HCT116 (cell line): ENCODE results near the gene GPAM. TPM values are rescaled to one million over a fixed set of nuclear protein-coding genes. Genes with fewer than 3 reads are reported as not detected.

Source experiments
- ATAC-seq: fragments of 200-7000 bp; cut with Tn5 transposase; 2 replicates; pipeline ENCODE4 v1.9.1; 2020; ENCODE audit warnings: mild to moderate bottlenecking, moderate library complexity
- BruUV-seq: library from RNA; stranded (reverse); fragments of 400-500 nt; replicated peaks from 2 replicates; lab custom pipeline; 2021; lab: Mats Ljungman, UMichigan
- CTCF ChIA-PET: fragments of 300-600 bp; sonication (Branson Sonifier 250); formaldehyde crosslinking; loops from one replicate; lab custom pipeline; 2021; ENCODE audit warnings: antibody characterized with exemption; lab: Charles Lee
- POLR2A ChIA-PET: fragments of 300-600, 350-600 bp; sonication (Branson Sonifier 250); formaldehyde crosslinking; loops from one replicate; lab custom pipeline; 2021; ENCODE audit warnings: antibody characterized with exemption; lab: Charles Lee
- RAD21 ChIA-PET, 2 experiments: fragments of 300-600 bp; sonication (Branson Sonifier 250); formaldehyde crosslinking; loops; one replicate each; lab custom pipeline; 2023; ENCODE audit warnings: low total read pairs in 2 of 2; ENCODE audit not compliant: uncharacterized antibody in 2 of 2, unreplicated experiment in 2 of 2, low non-redundant PET in 1 of 2; lab: Charles Lee
- DNase-seq: peaks from one replicate; pipeline ENCODE4 v3.0.0-alpha.2; 2010; ENCODE audit warnings: low read depth, low spot score
- H2AFZ ChIP-seq: fragments of 200-600 bp; shearing (Covaris generic), sonication (generic); 2 replicates; pipeline ENCODE4 v1.6.1; 2017; ENCODE audit warnings: low read depth, mixed run types, mixed read lengths, antibody characterized with exemption, low read length; ENCODE audit not compliant: poor library complexity, severe bottlenecking
- H3K27ac ChIP-seq: 2 replicates; pipeline ENCODE4 v1.5.1; 2012; ENCODE audit warnings: low read depth, low read length
- H3K27me3 ChIP-seq: fragments of 200-600 bp; sonication (generic); 2 replicates; pipeline ENCODE4 v1.6.1; 2016; ENCODE audit warnings: mixed run types, low read length, mixed read lengths; ENCODE audit not compliant: insufficient read depth
- H3K36me3 ChIP-seq, 2 experiments: fragments of 200-500 bp in 1 of 2; fragments of 200-600 bp in 1 of 2; sonication (Bioruptor generic) in 1 of 2; sonication (generic) in 1 of 2; 2 replicates each; pipeline versions ENCODE4 v1.5.1 to v1.6.1; 2014 to 2016; ENCODE audit warnings: low read length in 2 of 2, inconsistent platforms in 1 of 2, mixed read lengths in 1 of 2, mixed run types in 1 of 2; ENCODE audit not compliant: insufficient read depth in 2 of 2, control insufficient read depth in 1 of 2
- H3K4me1 ChIP-seq, 2 experiments: fragments of 200-600 bp in 1 of 2; sonication (generic) in 1 of 2; 2 replicates each; pipeline versions ENCODE4 v1.5.1 to v1.6.1; 2012 to 2017; ENCODE audit warnings: low read length in 2 of 2, inconsistent platforms in 1 of 2, mild to moderate bottlenecking in 1 of 2, mixed read lengths in 1 of 2, mixed run types in 1 of 2, moderate library complexity in 1 of 2; ENCODE audit not compliant: insufficient read depth in 2 of 2, control insufficient read depth in 1 of 2
- H3K4me2 ChIP-seq: fragments of 200-600 bp; sonication (generic); 2 replicates; pipeline ENCODE4 v1.6.1; 2017; ENCODE audit warnings: mixed run types, low read length, mixed read lengths
- H3K4me3 ChIP-seq, 2 experiments: fragments of 200-600 bp in 1 of 2; sonication (generic) in 1 of 2; replicated peaks in 1 of 2; 2 replicates each; pipeline ENCODE4 v1.5.1; 2011 to 2016; ENCODE audit warnings: low read length in 2 of 2, control low read depth in 1 of 2, low read depth in 1 of 2, mild to moderate bottlenecking in 1 of 2, mixed read lengths in 1 of 2, mixed run types in 1 of 2
- H3K79me2 ChIP-seq: fragments of 200-600 bp; sonication (generic); 2 replicates; pipeline ENCODE4 v1.6.1; 2017; ENCODE audit warnings: mild to moderate bottlenecking, mixed run types, low read length, moderate library complexity, mixed read lengths; ENCODE audit not compliant: insufficient read depth
- H3K9ac ChIP-seq: fragments of 200-600 bp; sonication (generic); 2 replicates; pipeline ENCODE4 v1.6.1; 2016; ENCODE audit warnings: low read length, mixed read lengths
- H3K9me2 ChIP-seq: fragments of 200-600 bp; sonication (generic), shearing (Covaris generic); 2 replicates; pipeline ENCODE4 v1.6.1; 2017; ENCODE audit warnings: mixed run types, mild to moderate bottlenecking, moderate library complexity; ENCODE audit not compliant: insufficient read depth
- H3K9me3 ChIP-seq, 2 experiments: fragments of 200-500 bp in 1 of 2; fragments of 200-600 bp in 1 of 2; sonication (Bioruptor generic) in 1 of 2; sonication (generic) in 1 of 2; 2 replicates each; pipeline ENCODE4 v1.6.1; 2014 to 2017; ENCODE audit warnings: low read length in 2 of 2, mixed read lengths in 2 of 2, inconsistent platforms in 1 of 2, low read depth in 1 of 2, mild to moderate bottlenecking in 1 of 2, mixed run types in 1 of 2, moderate library complexity in 1 of 2; ENCODE audit not compliant: control insufficient read depth in 1 of 2, insufficient read depth in 1 of 2
- H4K20me1 ChIP-seq: fragments of 200-600 bp; sonication (generic), shearing (Covaris generic); 2 replicates; pipeline ENCODE4 v1.6.1; 2017; ENCODE audit warnings: mixed run types, mild to moderate bottlenecking, moderate library complexity; ENCODE audit not compliant: insufficient read depth
- ATF3 ChIP-seq: IDR thresholded peaks from 2 replicates; pipeline ENCODE4 v1.6.1; 2012
- CTCF ChIP-seq, 3 experiments: fragments of 200-600 bp in 1 of 3; sonication (generic) in 1 of 3; IDR thresholded peaks in 2 of 3; conservative IDR thresholded peaks in 1 of 3; 2 replicates each; pipeline ENCODE4 v1.5.1; 2012 to 2017; ENCODE audit warnings: low read depth in 2 of 3, low read length in 2 of 3, antibody characterized with exemption in 1 of 3, borderline replicate concordance in 1 of 3, control low read depth in 1 of 3, mild to moderate bottlenecking in 1 of 3, mixed read lengths in 1 of 3, mixed run types in 1 of 3, moderate library complexity in 1 of 3; ENCODE audit not compliant: insufficient read depth in 1 of 3
- EZH2 ChIP-seq: fragments of 200-600 bp; sonication (generic); IDR thresholded peaks from 2 replicates; pipeline ENCODE4 v1.6.1; 2017; ENCODE audit warnings: antibody characterized with exemption, mixed run types
- EZH2phosphoT487 ChIP-seq: fragments of 200-600 bp; IDR thresholded peaks from 2 replicates; pipeline ENCODE4 v1.6.1; 2018; ENCODE audit warnings: antibody characterized with exemption, borderline replicate concordance
- FOSL1 ChIP-seq: IDR thresholded peaks from 2 replicates; pipeline ENCODE4 v1.6.1; 2012; ENCODE audit warnings: low read depth
- JUND ChIP-seq: IDR thresholded peaks from 2 replicates; pipeline ENCODE4 v1.6.1; 2012
- POLR2AphosphoS5 ChIP-seq: IDR thresholded peaks from 2 replicates; pipeline ENCODE4 v1.6.1; 2011; ENCODE audit warnings: mild to moderate bottlenecking, low read depth, low read length, moderate library complexity
- RAD21 ChIP-seq: IDR thresholded peaks from 2 replicates; pipeline ENCODE4 v1.6.1; 2012; ENCODE audit warnings: low read depth, mild to moderate bottlenecking
- SIN3A ChIP-seq: IDR thresholded peaks from 2 replicates; pipeline ENCODE4 v1.6.1; 2012; ENCODE audit warnings: low read depth
- ZNF274 ChIP-seq: fragments of 200-500 bp; sonication (Bioruptor generic); IDR thresholded peaks from 2 replicates; pipeline ENCODE4 v1.6.1; 2014; ENCODE audit warnings: mild to moderate bottlenecking, low read depth, low read length, inconsistent platforms
- intact Hi-C: fragments of 100-400 bp; cut with micrococcal nuclease; formaldehyde crosslinking; loops from 2 replicates; pipeline ENCODE4 v1.10.0; 2022
- total RNA-seq: library from RNA; stranded (reverse); gene quantifications from one replicate; pipeline ENCODE4 v1.2.1, GENCODE V29; 2021; ENCODE audit not compliant: unreplicated experiment
- TF ChIP-seq, protein P1 (sequence below): IDR thresholded peaks from 2 replicates; pipeline ENCODE4 v1.6.1; 2012
- TF ChIP-seq, protein P2 (sequence below): IDR thresholded peaks from 2 replicates; pipeline ENCODE4 v1.6.1; 2011; ENCODE audit warnings: mild to moderate bottlenecking, low read length, moderate library complexity; ENCODE audit not compliant: insufficient replicate concordance; ENCODE audit errors: extremely low read depth

Gene GPAM
- total RNA-seq, 1 experiment from 2014 or later, result 19.3 TPM

GRCh38 chr10:112175409-112175808, 8.2 kb downstream of the GPAM start:
- POLR2A ChIA-PET, result no interaction called here
- Histone ChIP-seq H2AFZ (no peak overlapping the region), H3K27ac (no peak overlapping the region), H3K9ac (no peak overlapping the region), H3K36me3 (peaks cover 44 to 46% of the 10 kb centered on the region in 2 experiments), H4K20me1 (no peaks in the 10 kb centered on the region), H3K9me3 (no peaks in the 10 kb centered on the region), H3K9me2 (no peaks in the 10 kb centered on the region)
- no TSS peak for BruUV-seq
- no peak for ATAC-seq
- RAD21 ChIA-PET, result no interaction called here
- DNase-seq, result no peak
- CTCF ChIA-PET, result interaction anchor here (1.6 kb wide), 1 partner anchor 260 kb away, joined by 4 read pairs; no protein-coding TSS in a partner anchor
- no peak for TF ChIP-seq JUND
- TF ChIP-seq FOSL1, result no peak
- TF ChIP-seq SIN3A, result no peak
- no peak for TF ChIP-seq EZH2phosphoT487
- TF ChIP-seq ATF3, result no peak
- TF ChIP-seq RAD21, result no peak
- TF ChIP-seq POLR2AphosphoS5, result no peak
- TF ChIP-seq, all 23 proteins: peak for 0
- intact Hi-C loops, result no loop called here
- Histone ChIP-seq H3K4me1 (no peaks in the 10 kb centered on the region), H3K4me3 (no peak overlapping the region), H3K27me3 (no peaks in the 10 kb centered on the region), H3K4me2 (no peak overlapping the region), H3K79me2 (no peaks in the 10 kb centered on the region)

- CTCF ChIA-PET, result interaction anchor here (0.9 kb wide), 1 partner anchor 36 kb away, joined by 3 read pairs; no protein-coding TSS in a partner anchor
- intact Hi-C loops, result no loop called here
- no peak overlapping the region for H3K27ac ChIP-seq
Observed at GRCh38 chr10:112173206-112173605, 10.4 kb downstream of the GPAM start.

More at GRCh38 chr10:112173206-112173605, 10.4 kb downstream of the GPAM start:
- Histone ChIP-seq H3K4me1 (no peaks in the 10 kb centered on the region), H2AFZ (no peak overlapping the region), H3K9ac (no peak overlapping the region), H3K36me3 (peaks cover 34 to 36% of the 10 kb centered on the region in 2 experiments), H3K4me3 (no peak overlapping the region), H4K20me1 (no peaks in the 10 kb centered on the region), H3K9me2 (no peaks in the 10 kb centered on the region), H3K27me3 (no peaks in the 10 kb centered on the region), H3K9me3 (no peaks in the 10 kb centered on the region), H3K79me2 (no peaks in the 10 kb centered on the region), H3K4me2 (no peak overlapping the region)
- ChIA-PET POLR2A (no interaction called here), RAD21 (no interaction called here)
- no peak for ATAC-seq
- no peak for DNase-seq
- TF ChIP-seq, protein P1, sequence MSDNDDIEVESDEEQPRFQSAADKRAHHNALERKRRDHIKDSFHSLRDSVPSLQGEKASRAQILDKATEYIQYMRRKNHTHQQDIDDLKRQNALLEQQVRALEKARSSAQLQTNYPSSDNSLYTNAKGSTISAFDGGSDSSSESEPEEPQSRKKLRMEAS, result no peak
- TF ChIP-seq CTCF (IDR thresholded peaks at IDR 0.05 in 2 of 3, conservative IDR thresholded peaks at IDR 0.05 in 1 of 3; ENCODE audit: borderline replicate concordance in 1 of 3, insufficient read depth in 1 of 3, low read depth in 2 of 3, low read length in 2 of 3) (no peak), EZH2 (no peak), ZNF274 (no peak), EZH2phosphoT487 (no peak), JUND (no peak)
- TF ChIP-seq, protein P2, sequence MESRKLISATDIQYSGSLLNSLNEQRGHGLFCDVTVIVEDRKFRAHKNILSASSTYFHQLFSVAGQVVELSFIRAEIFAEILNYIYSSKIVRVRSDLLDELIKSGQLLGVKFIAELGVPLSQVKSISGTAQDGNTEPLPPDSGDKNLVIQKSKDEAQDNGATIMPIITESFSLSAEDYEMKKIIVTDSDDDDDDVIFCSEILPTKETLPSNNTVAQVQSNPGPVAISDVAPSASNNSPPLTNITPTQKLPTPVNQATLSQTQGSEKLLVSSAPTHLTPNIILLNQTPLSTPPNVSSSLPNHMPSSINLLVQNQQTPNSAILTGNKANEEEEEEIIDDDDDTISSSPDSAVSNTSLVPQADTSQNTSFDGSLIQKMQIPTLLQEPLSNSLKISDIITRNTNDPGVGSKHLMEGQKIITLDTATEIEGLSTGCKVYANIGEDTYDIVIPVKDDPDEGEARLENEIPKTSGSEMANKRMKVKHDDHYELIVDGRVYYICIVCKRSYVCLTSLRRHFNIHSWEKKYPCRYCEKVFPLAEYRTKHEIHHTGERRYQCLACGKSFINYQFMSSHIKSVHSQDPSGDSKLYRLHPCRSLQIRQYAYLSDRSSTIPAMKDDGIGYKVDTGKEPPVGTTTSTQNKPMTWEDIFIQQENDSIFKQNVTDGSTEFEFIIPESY, result no peak
- no TSS peak for BruUV-seq
